ENCODE data around the gene TAF6. TPM values are rescaled to one million over a fixed set of nuclear protein-coding genes. Genes with fewer than 3 reads are reported as not detected.
A peak's percentile ranks its signal among the peaks of the same experiment; 100 is the strongest.
"Not testable (repeated sequence)": the region's sequence is repeated elsewhere in the genome, so short reads cannot be mapped to it uniquely, and the experiment has no call there.

The TAF6 gene
- total RNA-seq, 5 donors from 2014 or later (not counting 1 experiment from before 2014, with no cell fraction given) = 44.1 to 73.5 (median 61.3) TPM

DNA sequence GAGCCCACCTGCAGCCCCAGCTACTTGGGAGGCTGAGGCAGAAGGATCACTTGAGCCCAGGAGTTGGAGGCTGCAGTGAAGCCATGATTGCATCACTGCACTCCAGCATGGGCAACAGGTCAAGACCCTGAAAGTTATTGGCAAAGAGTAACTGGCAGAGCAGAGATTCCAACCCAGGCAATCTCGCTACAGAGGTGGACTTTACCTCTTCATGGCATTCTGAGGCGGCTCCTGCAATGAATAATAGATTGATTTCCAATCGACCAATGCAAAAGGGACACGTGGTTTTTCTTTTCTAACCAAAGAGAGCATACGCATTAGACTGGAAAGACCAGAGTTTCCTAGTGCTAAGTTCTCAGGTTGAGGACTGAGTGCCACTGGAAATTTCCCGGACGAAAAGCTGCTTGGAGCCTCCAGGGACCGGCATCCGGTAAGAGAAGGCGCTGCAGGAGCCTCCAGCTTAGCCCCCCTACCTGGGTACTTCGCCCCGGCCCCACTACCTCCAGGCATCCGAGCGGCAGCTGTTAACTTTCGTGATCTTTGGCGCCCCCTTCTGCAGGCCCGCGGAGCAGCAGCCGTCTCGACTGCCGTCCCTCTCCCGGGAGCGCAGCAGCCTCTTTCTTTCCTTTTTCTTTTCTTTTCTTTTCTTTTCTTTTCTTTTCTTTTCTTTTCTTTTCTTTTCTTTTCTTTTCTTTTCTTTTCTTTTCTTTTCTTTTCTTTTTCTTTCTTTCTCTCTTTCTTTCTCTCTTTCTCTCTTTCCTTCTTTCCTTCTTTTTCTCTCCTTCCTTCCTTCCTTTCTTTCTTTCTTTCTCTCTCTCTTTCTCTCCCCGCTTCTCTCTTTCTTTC is 11.7 kb upstream of the TAF6 start:
- CTCF ChIA-PET = interaction anchor here (0.6 to 1.2 kb wide), 12 partner anchors 10 to 1112 kb away, joined by 3 to 13 read pairs (median 3); no protein-coding TSS in a partner anchor
- ATAC-seq (replicated peaks in 1 of 4) = peak in 1 of 4 experiments; percentile 20
- no peak overlapping the region for H3K27ac ChIP-seq (ENCODE audit: low read length)
- Mint-ChIP-seq H3K36me3 (no peaks in the 10 kb centered on the region), H3K27ac (peak overlapping the region in 1 of 2 donors; percentile 11), H3K27me3 (no peaks in the 10 kb centered on the region), H3K4me1 (peaks cover 24 to 36% (median 28%) of the 10 kb centered on the region in 3 donors), H3K4me3 (peak overlapping the region in 1 of 3 donors; percentile 45), H3K9me3 (no peaks in the 10 kb centered on the region)
- peak; percentile 45 to 90 (median 78) for DNase-seq
- WGBS (ENCODE audit: insufficient coverage) = 14% methylated on average over 19 of the region's 24 CpGs
- H3K9me3 ChIP-seq = no peaks in the 10 kb centered on the region
- POLR2A ChIA-PET = interaction anchor here (0.6 to 0.7 kb wide), 2 partner anchors 13 to 151 kb away, joined by 3 to 4 read pairs; no protein-coding TSS in a partner anchor
- H3K36me3 ChIP-seq (ENCODE audit: control insufficient read depth in 2 of 2, extremely low read depth in 1 of 2, insufficient read depth in 1 of 2, low read length in 1 of 2) = no peaks in the 10 kb centered on the region
- no peaks in the 10 kb centered on the region for H3K27me3 ChIP-seq (replicated peaks in 1 of 2; ENCODE audit: control insufficient read depth in 2 of 2, extremely low read depth in 1 of 2, insufficient read depth in 2 of 2, low read length in 1 of 2)
- H3K4me3 ChIP-seq (ENCODE audit: control insufficient read depth in 1 of 2, extremely low read depth in 1 of 2, low read length in 1 of 2) = peak overlapping the region in 1 of 2 donors; percentile 32
- peaks cover 7 to 37% of the 10 kb centered on the region in 2 experiments for H3K4me1 ChIP-seq (ENCODE audit: control insufficient read depth in 1 of 2, extremely low read depth in 1 of 2, insufficient read depth in 2 of 2, low read length in 2 of 2)

DNA sequence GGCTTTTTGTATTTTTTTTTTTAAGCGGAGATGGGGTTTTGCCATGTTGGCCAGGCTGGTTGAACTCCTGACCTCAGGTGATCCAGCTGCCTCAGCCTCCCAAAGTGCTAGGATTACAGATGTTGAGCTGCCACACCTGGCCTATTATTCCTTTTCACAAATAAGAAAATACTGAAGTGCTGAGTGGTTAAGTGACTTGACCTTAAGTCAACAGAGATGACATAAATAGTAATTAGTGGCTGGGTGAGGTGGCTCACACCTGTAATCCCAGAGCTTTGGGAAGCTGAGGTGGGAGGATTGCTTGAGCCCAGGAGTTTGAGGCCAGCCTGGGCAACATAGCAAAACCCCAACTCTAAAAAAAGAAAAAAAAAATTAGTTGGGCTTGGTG is 11.1 kb upstream of the TAF6 start:
- no CpG with 5 or more reads among the region's 1 CpG for WGBS (ENCODE audit: insufficient coverage)
- POLR2A ChIA-PET = interaction anchor here in 1 of 2 donors (0.6 kb wide), 1 partner anchor 14 kb away, joined by 3 read pairs; no protein-coding TSS in a partner anchor
- not testable (repeated sequence) for H3K9me3 Mint-ChIP-seq; H3K9me3 ChIP-seq; H3K4me3 ChIP-seq (ENCODE audit: control insufficient read depth in 1 of 2, extremely low read depth in 1 of 2, low read length in 1 of 2); H3K27ac Mint-ChIP-seq; H3K36me3 ChIP-seq (ENCODE audit: control insufficient read depth in 2 of 2, extremely low read depth in 1 of 2, insufficient read depth in 1 of 2, low read length in 1 of 2); H3K36me3 Mint-ChIP-seq; H3K27me3 Mint-ChIP-seq; H3K27me3 ChIP-seq (replicated peaks in 1 of 2; ENCODE audit: control insufficient read depth in 2 of 2, extremely low read depth in 1 of 2, insufficient read depth in 2 of 2, low read length in 1 of 2); DNase-seq; ATAC-seq (replicated peaks in 1 of 4); H3K27ac ChIP-seq (ENCODE audit: low read length)
- H3K4me1 ChIP-seq (ENCODE audit: control insufficient read depth in 1 of 2, extremely low read depth in 1 of 2, insufficient read depth in 2 of 2, low read length in 2 of 2) = peaks cover 7 to 44% of the 10 kb centered on the region in 2 experiments
- CTCF ChIA-PET = interaction anchor here (0.6 to 1.2 kb wide), 8 partner anchors 10 to 136 kb away, joined by 3 to 13 read pairs (median 4); no protein-coding TSS in a partner anchor
- peaks cover 30 to 43% (median 33%) of the 10 kb centered on the region in 3 donors for H3K4me1 Mint-ChIP-seq
- H3K4me3 Mint-ChIP-seq = peak overlapping the region in 1 of 3 donors; percentile 25

DNA sequence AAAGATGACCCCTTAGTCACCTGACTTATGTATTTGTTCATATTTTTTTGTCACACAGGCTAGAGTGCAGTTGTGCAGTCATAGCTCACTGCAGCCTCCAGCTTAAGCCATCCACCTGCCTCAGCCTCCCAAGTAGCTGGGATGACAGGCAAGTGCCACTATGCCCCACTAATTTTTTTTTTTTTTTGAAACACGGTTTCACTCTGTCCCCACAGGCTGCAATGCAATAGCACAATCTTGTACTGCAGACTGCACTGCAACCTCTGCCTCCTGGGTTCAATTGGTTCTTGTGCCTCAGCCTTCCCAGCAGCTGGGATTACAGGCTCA is 9.4 kb upstream of the TAF6 start:
- Mint-ChIP-seq H3K4me1 (peaks cover 42 to 51% (median 45%) of the 10 kb centered on the region in 3 donors), H3K36me3 (peaks cover 6% of the 10 kb centered on the region), H3K27me3 (no peaks in the 10 kb centered on the region), H3K4me3 (peak overlapping the region; percentile 78 to 100 (median 98)), H3K9me3 (no peaks in the 10 kb centered on the region), H3K27ac (peak overlapping the region in 1 of 2 donors; percentile 77)
- no peak overlapping the region for H3K4me3 ChIP-seq (ENCODE audit: control insufficient read depth in 1 of 2, extremely low read depth in 1 of 2, low read length in 1 of 2)
- no peak overlapping the region for H3K27ac ChIP-seq (ENCODE audit: low read length)
- H3K9me3 ChIP-seq = no peaks in the 10 kb centered on the region
- no peak for ATAC-seq (replicated peaks in 1 of 4)
- no peaks in the 10 kb centered on the region for H3K27me3 ChIP-seq (replicated peaks in 1 of 2; ENCODE audit: control insufficient read depth in 2 of 2, extremely low read depth in 1 of 2, insufficient read depth in 2 of 2, low read length in 1 of 2)
- CTCF ChIA-PET = interaction anchor here (0.6 to 1.3 kb wide), 6 partner anchors 20 to 352 kb away, joined by 3 to 5 read pairs (median 4); partner anchors contain the start of gene LAMTOR4 (in 1 of the 2)
- POLR2A ChIA-PET = interaction anchor here (0.6 kb wide), 2 partner anchors 11 to 363 kb away, joined by 3 to 7 read pairs; no protein-coding TSS in a partner anchor
- peaks cover 7 to 54% of the 10 kb centered on the region in 2 experiments for H3K4me1 ChIP-seq (ENCODE audit: control insufficient read depth in 1 of 2, extremely low read depth in 1 of 2, insufficient read depth in 2 of 2, low read length in 2 of 2)
- DNase-seq = no peak
- H3K36me3 ChIP-seq (ENCODE audit: control insufficient read depth in 2 of 2, extremely low read depth in 1 of 2, insufficient read depth in 1 of 2, low read length in 1 of 2) = peaks cover 0 to 7% of the 10 kb centered on the region in 2 donors
- WGBS (ENCODE audit: insufficient coverage) = no CpG with 5 or more reads among the region's 1 CpG

GRCh38 chr7:100127866-100128636 is 8.9 kb upstream of the TAF6 start:
- H3K36me3 ChIP-seq (ENCODE audit: control insufficient read depth in 2 of 2, extremely low read depth in 1 of 2, insufficient read depth in 1 of 2, low read length in 1 of 2) = peaks cover 0 to 7% of the 10 kb centered on the region in 2 donors
- H3K9me3 ChIP-seq = no peaks in the 10 kb centered on the region
- CTCF ChIA-PET = interaction anchor here (0.6 to 1.3 kb wide), 6 partner anchors 21 to 353 kb away, joined by 3 to 5 read pairs (median 4); partner anchors contain the start of gene LAMTOR4 (in 1 of the 2)
- Mint-ChIP-seq H3K4me1 (peaks cover 42 to 51% (median 45%) of the 10 kb centered on the region in 3 donors), H3K27ac (peak overlapping the region; percentile 77 to 82), H3K27me3 (no peaks in the 10 kb centered on the region), H3K9me3 (no peaks in the 10 kb centered on the region), H3K36me3 (peaks cover 6% of the 10 kb centered on the region), H3K4me3 (peak overlapping the region; percentile 78 to 100 (median 98))
- WGBS (ENCODE audit: insufficient coverage) = 4% methylated on average over 34 of the region's 37 CpGs
- POLR2A ChIA-PET = interaction anchor here (0.6 kb wide), 2 partner anchors 11 to 363 kb away, joined by 3 to 7 read pairs; no protein-coding TSS in a partner anchor
- H3K27ac ChIP-seq (ENCODE audit: low read length) = peak overlapping the region; percentile 60
- H3K27me3 ChIP-seq (replicated peaks in 1 of 2; ENCODE audit: control insufficient read depth in 2 of 2, extremely low read depth in 1 of 2, insufficient read depth in 2 of 2, low read length in 1 of 2) = no peaks in the 10 kb centered on the region
- H3K4me1 ChIP-seq (ENCODE audit: control insufficient read depth in 1 of 2, extremely low read depth in 1 of 2, insufficient read depth in 2 of 2, low read length in 2 of 2) = peaks cover 7 to 54% of the 10 kb centered on the region in 2 experiments
- DNase-seq (peak in 17 of 35 experiments; percentile 1 to 41 (median 15)), ATAC-seq (replicated peaks in 1 of 4) (no peak)
- peak overlapping the region; percentile 82 to 91 for H3K4me3 ChIP-seq (ENCODE audit: control insufficient read depth in 1 of 2, extremely low read depth in 1 of 2, low read length in 1 of 2)

DNA sequence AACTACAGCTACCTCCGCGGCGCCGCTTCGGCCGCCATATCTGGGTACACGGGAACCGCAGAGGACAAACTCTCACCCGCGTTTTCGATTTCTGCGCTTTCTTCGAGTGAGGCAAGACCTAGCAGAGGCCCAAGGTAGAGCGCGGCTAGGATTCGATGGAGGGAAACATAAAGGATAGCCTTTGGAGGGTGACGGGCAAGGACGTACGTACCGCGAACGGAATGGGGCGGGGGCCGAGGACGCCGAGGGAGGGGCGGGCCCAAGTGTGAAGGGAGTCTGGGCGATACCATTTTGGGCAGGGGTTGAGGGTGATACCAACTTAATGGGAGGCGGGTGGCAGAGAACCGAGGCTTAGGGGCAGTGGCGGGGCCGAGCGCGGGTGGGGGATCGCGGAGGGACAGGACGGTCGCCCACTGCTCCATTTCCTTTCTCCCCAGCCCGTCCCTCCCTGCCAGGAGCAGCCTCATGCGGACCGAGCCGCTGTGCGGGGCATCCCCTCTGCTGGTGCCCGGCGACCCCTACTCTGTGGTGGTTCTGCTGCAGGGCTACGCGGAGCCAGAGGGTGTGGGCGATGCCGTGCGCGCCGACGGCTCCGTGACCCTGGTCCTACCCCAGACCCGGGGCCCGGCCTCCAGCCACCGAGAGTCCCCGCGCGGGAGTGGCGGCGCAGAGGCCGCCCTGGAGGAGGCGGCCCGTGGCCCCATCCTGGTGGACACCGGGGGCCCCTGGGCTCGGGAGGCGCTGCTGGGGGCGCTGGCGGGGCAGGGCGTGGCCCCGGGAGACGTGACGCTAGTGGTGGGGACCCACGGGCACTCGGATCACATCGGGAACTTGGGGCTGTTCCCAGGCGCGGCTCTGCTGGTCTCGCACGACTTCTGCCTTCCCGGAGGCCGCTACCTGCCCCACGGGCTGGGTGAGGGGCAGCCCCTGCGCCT is 8.0 kb upstream of the TAF6 start, which contains the start of gene MBLAC1:
TSS of gene MBLAC1 (plus strand) at position 37 of the 935 bp plus-strand sequence. CDS start at position 466, 429 bp downstream.
- Mint-ChIP-seq H3K9me3 (no peaks in the 10 kb centered on the region), H3K4me1 (peaks cover 41 to 45% (median 42%) of the 10 kb centered on the region in 3 donors), H3K27me3 (no peaks in the 10 kb centered on the region), H3K36me3 (peaks cover 12% of the 10 kb centered on the region), H3K27ac (peak within 1 kb of the TSS; percentile 100), H3K4me3 (peak within 1 kb of the TSS; percentile 98 to 100 (median 100))
- H3K4me1 ChIP-seq (ENCODE audit: control insufficient read depth in 1 of 2, extremely low read depth in 1 of 2, insufficient read depth in 2 of 2, low read length in 2 of 2) = peaks cover 7 to 50% of the 10 kb centered on the region in 2 experiments
- peak within 1 kb of the TSS; percentile 82 to 91 for H3K4me3 ChIP-seq (ENCODE audit: control insufficient read depth in 1 of 2, extremely low read depth in 1 of 2, low read length in 1 of 2)
- H3K36me3 ChIP-seq (ENCODE audit: control insufficient read depth in 2 of 2, extremely low read depth in 1 of 2, insufficient read depth in 1 of 2, low read length in 1 of 2) = peaks cover 0 to 11% of the 10 kb centered on the region in 2 donors
- no peaks in the 10 kb centered on the region for H3K27me3 ChIP-seq (replicated peaks in 1 of 2; ENCODE audit: control insufficient read depth in 2 of 2, extremely low read depth in 1 of 2, insufficient read depth in 2 of 2, low read length in 1 of 2)
- peak; percentile 77 to 86 (median 80) for ATAC-seq (replicated peaks in 1 of 4)
- WGBS (ENCODE audit: insufficient coverage) = under 1% methylated on average over 77 of the region's 85 CpGs
- no peaks in the 10 kb centered on the region for H3K9me3 ChIP-seq
- POLR2A ChIA-PET = interaction anchor here (0.6 to 0.9 kb wide), 5 partner anchors 27 to 654 kb away, joined by 3 to 13 read pairs (median 3); partner anchors contain the start of gene GPC2 (in 1 of the 2)
- H3K27ac ChIP-seq (ENCODE audit: low read length) = peak within 1 kb of the TSS; percentile 97
- peak; percentile 80 to 96 (median 89) for DNase-seq
- CTCF ChIA-PET = interaction anchor here in 1 of 2 donors (1.0 to 1.1 kb wide), 3 partner anchors 21 to 668 kb away, joined by 3 to 6 read pairs (median 4); partner anchors contain the start of gene LAMTOR4

All from T-cell (primary cell).